SK-N-MC (cell line): ENCODE data around the gene TMEM129.
"Not testable (repeated sequence)": the region's sequence is repeated elsewhere in the genome, so short reads cannot be mapped to it uniquely, and the experiment has no call there.

Experiments
- DNase-seq: peaks from one replicate; pipeline ENCODE4 v3.0.0-alpha.2; 2011; ENCODE audit warnings: low read depth, low spot score
- H3K27ac ChIP-seq: fragments of 200-600 bp; sonication (generic); 2 replicates; pipeline ENCODE4 v1.5.1; 2016; ENCODE audit warnings: mixed run types
- H3K36me3 ChIP-seq: fragments of 200-600 bp; sonication (generic); 2 replicates; pipeline ENCODE4 v1.6.1; 2017; ENCODE audit warnings: antibody characterized with exemption, low read length, mixed read lengths; ENCODE audit not compliant: insufficient read depth
- H3K4me3 ChIP-seq: fragments of 200-600 bp; sonication (generic); 2 replicates; pipeline ENCODE4 v1.5.1; 2016
- H3K9ac ChIP-seq: fragments of 200-600 bp; sonication (generic); 2 replicates; pipeline ENCODE4 v1.8.0; 2017; ENCODE audit warnings: mixed run types, mixed read lengths; ENCODE audit not compliant: insufficient read length
- H3K9me3 ChIP-seq: fragments of 200-600 bp; sonication (generic); 2 replicates; pipeline ENCODE4 v1.6.1; 2017; ENCODE audit warnings: low read depth, mild to moderate bottlenecking, antibody characterized with exemption, low read length, moderate library complexity, mixed read lengths
- EZH2 ChIP-seq: fragments of 200-600 bp; sonication (generic); IDR thresholded peaks from one replicate; pipeline ENCODE4 v1.6.1; 2017; ENCODE audit warnings: antibody characterized with exemption
- FOXP2 ChIP-seq: optimal IDR thresholded peaks from 2 replicates; pipeline ENCODE3; 2011; ENCODE audit warnings: mild to moderate bottlenecking, moderate library complexity; ENCODE audit not compliant: insufficient read depth; ENCODE audit errors: extremely low read length, control extremely low read depth
- POLR2AphosphoS5 ChIP-seq: IDR thresholded peaks from 2 replicates; pipeline ENCODE4 v1.6.1; 2012; ENCODE audit warnings: mild to moderate bottlenecking, low read depth, low read length, borderline replicate concordance

TMEM129 gene

DNA sequence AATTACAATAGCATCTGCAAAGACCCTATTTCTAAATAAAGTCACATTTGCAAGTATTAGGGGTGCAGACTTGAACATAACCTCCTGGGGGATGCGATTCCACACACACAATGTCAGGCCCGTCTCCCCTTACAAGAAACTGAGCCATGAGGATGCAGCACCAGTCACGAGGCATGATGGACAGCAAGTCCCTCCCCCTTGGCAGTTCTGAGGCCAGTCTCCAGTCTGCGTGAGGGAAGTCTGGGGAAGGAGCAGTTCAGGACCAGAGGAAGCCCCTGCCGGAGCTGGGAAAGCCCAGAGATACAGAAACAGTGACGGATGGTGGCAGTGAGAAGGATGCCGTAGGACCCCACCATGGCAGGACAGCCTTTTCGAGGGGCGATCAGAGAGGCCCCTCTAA lies 46.4 kb downstream of the TMEM129 start:
- DNase-seq = no peak
- TF ChIP-seq FOXP2 (no peak), POLR2AphosphoS5 (no peak), EZH2 (no peak)
- H3K9ac ChIP-seq = no peak overlapping the region

GRCh38 chr4:1673671-1674070 lies 47.5 kb downstream of the TMEM129 start:
- no peak overlapping the region for H3K27ac ChIP-seq
- H3K36me3 ChIP-seq = no peaks in the 10 kb centered on the region
- H3K9ac ChIP-seq = no peak overlapping the region
- H3K4me3 ChIP-seq = no peak overlapping the region
- H3K9me3 ChIP-seq = no peaks in the 10 kb centered on the region
- no peak for DNase-seq
- TF ChIP-seq FOXP2 (no peak), EZH2 (no peak), POLR2AphosphoS5 (no peak)

More for the DNA sequence above, 46.4 kb downstream of the TMEM129 start:
- H3K27ac ChIP-seq = no peak overlapping the region
- no peak overlapping the region for H3K4me3 ChIP-seq
- H3K36me3 ChIP-seq = no peaks in the 10 kb centered on the region
- no peaks in the 10 kb centered on the region for H3K9me3 ChIP-seq

DNA sequence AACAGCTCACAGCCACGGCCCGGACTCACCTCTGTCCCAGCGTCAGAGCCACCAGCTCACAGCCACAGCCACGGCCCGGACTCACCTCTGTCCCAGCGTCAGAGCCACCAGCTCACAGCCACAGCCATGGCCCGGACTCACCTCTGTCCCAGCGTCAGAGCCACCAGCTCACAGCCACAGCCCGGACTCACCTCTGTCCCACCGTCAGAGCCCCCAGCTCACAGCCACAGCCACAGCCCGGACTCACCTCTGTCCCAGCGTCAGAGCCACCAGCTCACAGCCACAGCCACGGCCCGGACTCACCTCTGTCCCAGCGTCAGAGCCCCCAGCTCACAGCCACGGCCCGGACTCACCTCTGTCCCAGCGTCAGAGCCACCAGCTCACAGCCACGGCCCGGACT lies 50.1 kb downstream of the TMEM129 start:
- not testable (repeated sequence) for H3K27ac ChIP-seq

DNA sequence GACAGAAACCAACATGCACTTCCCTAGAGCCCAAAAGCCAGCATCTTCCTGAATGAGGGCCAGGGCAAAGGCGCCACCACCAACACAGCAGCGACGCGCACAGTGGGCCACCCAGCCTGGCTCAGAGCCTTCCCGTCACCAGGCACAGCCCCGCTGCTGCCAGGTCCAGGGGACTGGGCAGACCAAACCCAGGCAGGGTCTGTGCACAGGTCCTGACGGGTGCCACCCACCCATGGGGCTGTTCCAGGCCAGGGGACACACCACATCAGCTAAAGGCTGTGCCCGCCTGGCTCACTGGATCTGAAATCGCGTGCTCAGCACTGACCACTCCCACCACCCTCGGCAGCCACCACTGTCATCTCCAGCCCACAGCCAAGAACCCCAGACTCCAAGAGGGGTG lies 50.8 kb downstream of the TMEM129 start:
- TF ChIP-seq POLR2AphosphoS5 = no peak
- TF ChIP-seq EZH2 = no peak
- no peak for TF ChIP-seq FOXP2
- H3K36me3 ChIP-seq = no peaks in the 10 kb centered on the region
- no peaks in the 10 kb centered on the region for H3K9me3 ChIP-seq
- H3K27ac ChIP-seq = no peak overlapping the region
- DNase-seq = no peak
- no peak overlapping the region for H3K4me3 ChIP-seq
- no peak overlapping the region for H3K9ac ChIP-seq

More for the DNA sequence above, 50.1 kb downstream of the TMEM129 start:
- H3K9ac ChIP-seq, H3K9me3 ChIP-seq, DNase-seq, H3K36me3 ChIP-seq, H3K4me3 ChIP-seq: not testable (repeated sequence)

DNA sequence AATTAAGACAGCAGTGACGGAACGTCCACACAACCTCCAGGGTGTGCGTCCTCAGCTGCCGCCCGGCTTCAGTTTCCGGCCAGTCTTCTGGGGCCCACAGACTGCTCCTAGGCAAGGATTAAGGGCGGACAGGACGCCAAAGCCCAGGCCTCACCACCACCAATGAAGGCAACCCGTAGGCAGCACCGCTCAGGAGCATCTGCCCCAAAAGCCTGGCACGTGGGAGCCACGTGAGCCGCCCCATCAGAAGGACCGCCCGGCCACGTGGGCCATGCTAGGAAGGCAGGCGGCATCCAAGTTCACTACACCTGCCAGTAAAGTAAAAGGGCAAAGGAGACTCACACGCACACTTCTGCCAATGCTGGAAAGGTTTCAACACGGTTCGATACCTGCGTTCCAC lies 51.3 kb downstream of the TMEM129 start:
- no peak for TF ChIP-seq EZH2
- TF ChIP-seq FOXP2 = no peak
- TF ChIP-seq POLR2AphosphoS5 = no peak
- Histone ChIP-seq H3K9ac (no peak overlapping the region), H3K36me3 (no peaks in the 10 kb centered on the region), H3K4me3 (no peak overlapping the region), H3K9me3 (no peaks in the 10 kb centered on the region), H3K27ac (no peak overlapping the region)
- DNase-seq = no peak

DNA sequence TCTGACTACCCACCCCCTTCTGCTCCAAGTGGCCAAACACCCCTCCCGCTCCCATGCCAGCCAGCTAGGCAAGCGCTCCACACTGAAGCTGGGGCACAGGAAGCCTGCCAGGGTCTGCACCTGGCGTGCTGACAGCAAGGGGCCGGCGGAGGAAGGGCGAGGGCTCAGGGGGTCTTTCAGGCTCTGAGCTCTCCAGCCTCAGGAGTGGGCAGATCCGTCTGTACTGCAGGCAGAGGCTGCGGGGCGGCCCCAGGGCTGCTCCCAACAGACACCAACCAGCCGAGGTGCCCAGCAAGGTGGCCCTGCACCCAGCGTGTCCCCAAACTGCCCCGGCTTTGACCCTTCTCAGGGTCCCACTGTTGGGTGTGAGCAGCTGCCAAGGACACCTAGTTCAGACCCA lies 51.9 kb downstream of the TMEM129 start:
- no peak overlapping the region for H3K4me3 ChIP-seq
- H3K9ac ChIP-seq = no peak overlapping the region
- H3K36me3 ChIP-seq = no peaks in the 10 kb centered on the region
- H3K27ac ChIP-seq = no peak overlapping the region
- DNase-seq = no peak
- H3K9me3 ChIP-seq = no peaks in the 10 kb centered on the region
- TF ChIP-seq FOXP2 = no peak
- TF ChIP-seq EZH2 = no peak
- no peak for TF ChIP-seq POLR2AphosphoS5

DNA sequence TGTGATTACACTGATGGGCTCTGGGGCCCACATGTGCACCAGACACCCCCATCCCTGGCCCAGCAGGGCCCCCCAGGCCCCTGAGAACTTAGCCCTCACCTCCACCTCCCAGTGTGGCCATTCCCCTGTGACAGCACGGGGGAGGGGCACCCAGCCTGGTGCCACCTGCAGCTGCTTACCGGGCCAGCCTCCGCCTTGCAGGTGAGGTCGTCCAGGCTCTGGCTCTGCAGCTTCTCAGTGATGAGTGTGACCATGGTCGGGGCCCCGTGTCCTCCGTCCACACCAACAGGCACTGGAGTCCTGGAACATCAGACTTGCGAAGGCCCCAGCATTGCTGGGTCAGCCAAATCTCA lies 52.7 kb downstream of the TMEM129 start:
- no peak overlapping the region for H3K9ac ChIP-seq
- no peak overlapping the region for H3K4me3 ChIP-seq
- H3K27ac ChIP-seq = no peak overlapping the region
- TF ChIP-seq EZH2 = no peak
- H3K9me3 ChIP-seq = no peaks in the 10 kb centered on the region
- DNase-seq = no peak
- H3K36me3 ChIP-seq = no peaks in the 10 kb centered on the region

GRCh38 chr4:1667273-1667672 lies 53.9 kb downstream of the TMEM129 start:
- Histone ChIP-seq H3K9me3 (no peaks in the 10 kb centered on the region), H3K4me3 (no peak overlapping the region), H3K9ac (no peak overlapping the region), H3K27ac (no peak overlapping the region), H3K36me3 (no peaks in the 10 kb centered on the region)
- DNase-seq = no peak
- TF ChIP-seq POLR2AphosphoS5 (no peak), FOXP2 (no peak), EZH2 (no peak)

GRCh38 chr4:1666391-1666790 lies 54.7 kb downstream of the TMEM129 start:
- Histone ChIP-seq H3K9ac (no peak overlapping the region), H3K4me3 (no peak overlapping the region), H3K27ac (no peak overlapping the region), H3K36me3 (no peaks in the 10 kb centered on the region), H3K9me3 (no peaks in the 10 kb centered on the region)
- no peak for DNase-seq
- no peak for TF ChIP-seq EZH2
- TF ChIP-seq POLR2AphosphoS5 = no peak
- no peak for TF ChIP-seq FOXP2
